Tibial nerve (tissue), 4 donors: ENCODE measurements around the gene ELFN1. TPM values are rescaled to one million over a fixed set of nuclear protein-coding genes. Genes with fewer than 3 reads are reported as not detected.

Source experiments
- DNase-seq, 2 donors: peaks; one replicate each; pipeline ENCODE4 v3.0.0-alpha.2; 2019; ENCODE audit warnings: low spot score in 2 of 2
- H3K27ac ChIP-seq, 4 donors: fragments of 200-600 bp; sonication (generic) in 3 of 4; one replicate each; pipeline ENCODE4 v1.5.1; 2017 to 2019; ENCODE audit warnings: mild to moderate bottlenecking in 1 of 4
- H3K27me3 ChIP-seq, 2 donors: fragments of 200-600 bp; sonication (generic) in 1 of 2; one replicate each; pipeline versions ENCODE4 v1.5.1 to v1.6.0; 2017 to 2019
- H3K36me3 ChIP-seq, 3 donors: fragments of 200-600 bp; sonication (generic); one replicate each; pipeline ENCODE4 v1.5.1; 2018 to 2019
- H3K4me1 ChIP-seq, 4 donors: fragments of 200-600 bp; sonication (generic) in 3 of 4; one replicate each; pipeline ENCODE4 v1.5.1; 2017 to 2019
- H3K4me3 ChIP-seq, 4 donors: fragments of 200-600 bp; sonication (generic) in 3 of 4; one replicate each; pipeline ENCODE4 v1.5.1; 2017 to 2019; ENCODE audit warnings: mild to moderate bottlenecking in 1 of 4, moderate library complexity in 1 of 4
- H3K9me3 ChIP-seq, 4 donors: fragments of 200-600 bp; sonication (generic) in 3 of 4; one replicate each; pipeline ENCODE4 v1.5.1; 2017 to 2019
- EP300 ChIP-seq, 2 donors: sonication (generic); formaldehyde crosslinking; IDR thresholded peaks; one replicate each; pipeline ENCODE4 v1.6.1; 2017; ENCODE audit warnings: antibody characterized with exemption in 2 of 2, mild to moderate bottlenecking in 1 of 2
- POLR2A ChIP-seq, 2 donors: fragments of 450-650 bp; IDR thresholded peaks; one replicate each; pipeline ENCODE4 v1.6.1; 2017; ENCODE audit warnings: antibody characterized with exemption in 2 of 2, mild to moderate bottlenecking in 2 of 2, moderate library complexity in 2 of 2
- WGBS, 2 donors: methylation state at CpG; one replicate each; pipeline ENCODE4 v1.1.5; 2018; 5-methylcytosine and 5-hydroxymethylcytosine counted together
- total RNA-seq, 4 donors: library from RNA; depleted of rRNA; stranded (reverse); fragments of >200 nt; gene quantifications; one replicate each; pipeline ENCODE4 v1.1.0, GENCODE V29; 2016
- TF ChIP-seq, protein P1 (sequence below), 5 experiments: fragments of 200-600 bp in 3 of 5; fragments of 450-650 bp in 2 of 5; sonication (generic) in 3 of 5; IDR thresholded peaks; one replicate each; pipeline ENCODE4 v1.5.1; 2016 to 2019; ENCODE audit warnings: antibody characterized with exemption in 5 of 5, mild to moderate bottlenecking in 3 of 5, moderate library complexity in 2 of 5

The ELFN1 gene
- total RNA-seq, 4 donors from 2014 or later: 0.21 to 2.4 (median 1.5) TPM

DNA sequence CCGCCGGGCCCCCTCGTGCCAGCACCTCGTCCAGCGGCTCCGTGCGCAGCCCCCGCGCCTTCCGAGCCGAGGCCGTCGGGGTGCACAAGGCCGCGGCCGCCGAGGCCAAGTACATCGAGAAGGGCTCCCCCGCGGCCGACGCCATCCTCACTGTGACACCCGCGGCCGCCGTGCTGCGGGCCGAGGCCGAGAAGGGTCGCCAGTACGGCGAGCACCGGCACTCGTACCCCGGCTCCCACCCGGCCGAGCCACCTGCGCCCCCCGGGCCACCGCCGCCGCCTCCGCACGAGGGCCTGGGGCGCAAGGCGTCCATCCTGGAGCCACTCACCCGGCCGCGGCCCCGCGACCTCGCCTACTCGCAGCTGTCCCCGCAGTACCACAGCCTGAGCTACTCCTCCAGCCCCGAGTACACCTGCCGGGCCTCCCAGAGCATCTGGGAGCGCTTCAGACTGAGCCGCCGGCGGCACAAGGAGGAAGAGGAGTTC lies 76.5 kb downstream of the ELFN1 start:
- no peak for DNase-seq
- no peaks in the 10 kb centered on the region for H3K9me3 ChIP-seq
- TF ChIP-seq POLR2A (IDR thresholded peaks at IDR 0.05): no peak
- TF ChIP-seq, protein P1, sequence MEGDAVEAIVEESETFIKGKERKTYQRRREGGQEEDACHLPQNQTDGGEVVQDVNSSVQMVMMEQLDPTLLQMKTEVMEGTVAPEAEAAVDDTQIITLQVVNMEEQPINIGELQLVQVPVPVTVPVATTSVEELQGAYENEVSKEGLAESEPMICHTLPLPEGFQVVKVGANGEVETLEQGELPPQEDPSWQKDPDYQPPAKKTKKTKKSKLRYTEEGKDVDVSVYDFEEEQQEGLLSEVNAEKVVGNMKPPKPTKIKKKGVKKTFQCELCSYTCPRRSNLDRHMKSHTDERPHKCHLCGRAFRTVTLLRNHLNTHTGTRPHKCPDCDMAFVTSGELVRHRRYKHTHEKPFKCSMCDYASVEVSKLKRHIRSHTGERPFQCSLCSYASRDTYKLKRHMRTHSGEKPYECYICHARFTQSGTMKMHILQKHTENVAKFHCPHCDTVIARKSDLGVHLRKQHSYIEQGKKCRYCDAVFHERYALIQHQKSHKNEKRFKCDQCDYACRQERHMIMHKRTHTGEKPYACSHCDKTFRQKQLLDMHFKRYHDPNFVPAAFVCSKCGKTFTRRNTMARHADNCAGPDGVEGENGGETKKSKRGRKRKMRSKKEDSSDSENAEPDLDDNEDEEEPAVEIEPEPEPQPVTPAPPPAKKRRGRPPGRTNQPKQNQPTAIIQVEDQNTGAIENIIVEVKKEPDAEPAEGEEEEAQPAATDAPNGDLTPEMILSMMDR (IDR thresholded peaks at IDR 0.05): no peak
- no peak for TF ChIP-seq EP300 (IDR thresholded peaks at IDR 0.05)
- H3K36me3 ChIP-seq: no peaks in the 10 kb centered on the region
- 94 to 96% methylated on average over 43 to 55 of the region's 60 CpGs for whole genome bisulfite sequencing, 2 donors
- H3K27ac ChIP-seq: no peak overlapping the region
- H3K27me3 ChIP-seq: peaks cover 0 to 49% of the 10 kb centered on the region in 2 donors
- H3K4me1 ChIP-seq: peaks cover 0 to 11% (median 2%) of the 10 kb centered on the region in 4 donors
- H3K4me3 ChIP-seq: no peak overlapping the region

DNA sequence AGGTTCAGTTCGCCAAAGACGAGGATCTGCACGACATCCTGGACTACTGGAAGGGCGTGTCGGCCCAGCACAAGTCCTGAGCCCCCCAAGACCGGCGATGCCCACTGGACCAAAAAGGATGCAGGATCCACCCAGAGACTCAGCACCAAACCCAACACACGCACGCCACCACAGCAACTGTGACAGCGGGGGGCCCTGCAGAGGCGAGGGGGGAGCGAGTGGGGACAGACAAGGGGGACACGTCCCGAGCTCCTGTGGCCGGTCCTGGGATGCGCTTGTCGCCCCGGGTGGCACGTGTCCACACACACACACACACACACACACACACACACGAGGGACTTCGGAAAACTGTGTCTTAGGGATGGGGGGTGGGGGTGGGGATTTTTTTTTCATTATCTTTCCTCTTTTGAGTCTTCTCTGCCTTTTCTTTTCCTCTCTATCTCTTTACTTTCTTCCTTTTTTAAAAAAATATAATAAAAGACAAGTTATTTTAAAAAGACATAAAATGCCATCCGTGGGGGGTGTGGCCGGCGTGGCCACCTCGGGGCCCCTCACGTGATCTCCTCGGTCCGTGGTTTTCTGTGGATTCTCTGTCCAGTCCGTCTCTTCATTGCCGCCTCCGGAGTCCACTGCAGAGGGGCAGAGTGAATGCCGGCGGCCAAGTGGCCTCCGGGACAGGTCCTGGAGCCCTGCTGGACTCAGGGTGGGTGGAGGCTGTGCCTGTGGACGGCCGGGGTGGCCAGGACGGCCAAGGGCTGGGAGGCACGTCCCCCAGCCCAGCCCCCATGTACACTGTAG lies 77.1 kb downstream of the ELFN1 start:
- H3K4me3 ChIP-seq: no peak overlapping the region
- 75 to 82% methylated on average over 36 to 38 of the region's 38 CpGs for WGBS, 2 donors
- peaks cover 0 to 11% (median 2%) of the 10 kb centered on the region in 4 donors for H3K4me1 ChIP-seq
- H3K9me3 ChIP-seq: no peaks in the 10 kb centered on the region
- peaks cover 0 to 46% of the 10 kb centered on the region in 2 donors for H3K27me3 ChIP-seq
- TF ChIP-seq, protein P1 (IDR thresholded peaks at IDR 0.05): no peak
- TF ChIP-seq POLR2A (IDR thresholded peaks at IDR 0.05): no peak
- no peak for TF ChIP-seq EP300 (IDR thresholded peaks at IDR 0.05)
- no peak for DNase-seq
- H3K36me3 ChIP-seq: no peaks in the 10 kb centered on the region
- no peak overlapping the region for H3K27ac ChIP-seq

DNA sequence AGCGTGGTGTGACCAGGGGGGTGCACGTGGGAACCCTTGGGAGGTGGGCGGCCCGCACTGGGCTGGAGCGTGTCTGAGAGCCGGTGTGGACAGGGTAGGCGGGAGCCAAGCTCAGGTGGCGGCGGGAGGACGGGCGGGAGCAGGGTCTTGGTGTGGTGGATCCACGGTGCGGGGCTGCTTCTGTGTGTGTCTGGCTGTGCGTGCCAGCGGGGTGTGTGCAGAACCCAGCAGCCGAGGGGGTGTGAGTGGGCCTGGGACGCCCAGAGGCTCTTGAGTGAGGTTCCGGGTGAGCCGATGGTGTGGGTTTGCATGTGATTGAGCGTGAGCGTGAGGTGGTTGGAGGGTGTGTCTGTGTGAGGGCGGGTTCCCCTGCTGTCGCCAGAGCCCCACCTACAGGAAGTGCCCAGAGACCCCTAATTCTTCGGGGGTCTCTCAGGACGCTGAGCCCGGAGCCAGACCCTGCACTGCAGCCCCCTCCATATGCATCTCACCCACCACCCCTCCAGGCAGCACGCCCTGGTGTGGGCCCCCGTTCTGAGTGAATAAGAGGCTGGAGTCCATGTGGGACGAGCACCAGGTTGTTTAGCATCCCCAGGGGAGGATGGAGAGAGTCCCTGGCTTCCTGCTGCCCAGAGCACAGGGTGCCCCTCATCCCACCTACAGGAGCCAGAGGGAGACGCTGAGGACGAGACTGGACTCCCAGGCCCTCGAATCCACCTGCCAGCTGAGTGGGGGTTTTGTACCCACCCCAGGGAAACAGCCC lies 78.2 kb downstream of the ELFN1 start:
- Histone ChIP-seq H3K4me3 (no peak overlapping the region), H3K9me3 (no peaks in the 10 kb centered on the region), H3K36me3 (no peaks in the 10 kb centered on the region), H3K27ac (no peak overlapping the region), H3K4me1 (peaks cover 0 to 1% (median 0%) of the 10 kb centered on the region in 4 donors), H3K27me3 (peaks cover 0 to 37% of the 10 kb centered on the region in 2 donors)
- 55 to 56% methylated on average over 25 to 26 of the region's 32 CpGs for WGBS, 2 donors
- no peak for TF ChIP-seq POLR2A (IDR thresholded peaks at IDR 0.05)
- TF ChIP-seq, protein P1 (IDR thresholded peaks at IDR 0.05): no peak
- no peak for TF ChIP-seq EP300 (IDR thresholded peaks at IDR 0.05)
- no peak for DNase-seq

DNA sequence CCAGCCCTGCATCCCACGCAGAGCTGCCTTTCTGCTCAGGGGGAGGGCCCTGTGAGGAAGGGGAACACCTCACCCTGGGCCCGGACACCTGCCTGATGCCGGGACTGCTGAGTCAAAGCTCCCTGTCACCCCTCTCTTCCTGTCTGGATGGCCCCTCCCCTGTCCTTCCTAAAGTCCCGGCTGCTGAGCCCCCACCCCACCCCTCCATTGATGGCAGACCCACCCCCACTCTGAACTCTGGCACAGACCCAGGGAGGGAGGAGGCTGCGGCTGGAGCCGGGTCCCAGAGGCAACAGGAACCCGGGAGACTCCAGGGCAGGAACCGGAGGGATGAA lies 78.7 kb downstream of the ELFN1 start:
- no peak for DNase-seq
- Histone ChIP-seq H3K4me1 (no peaks in the 10 kb centered on the region), H3K27ac (no peak overlapping the region), H3K9me3 (no peaks in the 10 kb centered on the region), H3K27me3 (peaks cover 0 to 37% of the 10 kb centered on the region in 2 donors), H3K36me3 (no peaks in the 10 kb centered on the region), H3K4me3 (no peak overlapping the region)
- WGBS, 2 donors: 13 to 20% methylated on average over 8 of the region's 8 CpGs
- TF ChIP-seq, protein P1 (IDR thresholded peaks at IDR 0.05): no peak
- no peak for TF ChIP-seq POLR2A (IDR thresholded peaks at IDR 0.05)
- no peak for TF ChIP-seq EP300 (IDR thresholded peaks at IDR 0.05)
